DND-41 (cell line): ENCODE data around the gene GOLGA1.

ENCODE experiments used
- EZH2 ChIP-seq: IDR thresholded peaks from 3 replicates; pipeline ENCODE4 v1.6.1; 2012; ENCODE audit warnings: borderline replicate concordance, low read depth, mild to moderate bottlenecking, moderate library complexity, low read length, inconsistent platforms; ENCODE audit not compliant: severe bottlenecking
- TF ChIP-seq, protein P1 (sequence below): IDR thresholded peaks from 2 replicates; pipeline ENCODE4 v1.5.1; 2012; ENCODE audit warnings: borderline replicate concordance, low read length, moderate library complexity, mild to moderate bottlenecking; ENCODE audit not compliant: poor library complexity, severe bottlenecking; ENCODE audit errors: extremely low read depth

GRCh38 chr9:124875501-124875900 is 65.4 kb downstream of the GOLGA1 start:
- TF ChIP-seq, protein P1, sequence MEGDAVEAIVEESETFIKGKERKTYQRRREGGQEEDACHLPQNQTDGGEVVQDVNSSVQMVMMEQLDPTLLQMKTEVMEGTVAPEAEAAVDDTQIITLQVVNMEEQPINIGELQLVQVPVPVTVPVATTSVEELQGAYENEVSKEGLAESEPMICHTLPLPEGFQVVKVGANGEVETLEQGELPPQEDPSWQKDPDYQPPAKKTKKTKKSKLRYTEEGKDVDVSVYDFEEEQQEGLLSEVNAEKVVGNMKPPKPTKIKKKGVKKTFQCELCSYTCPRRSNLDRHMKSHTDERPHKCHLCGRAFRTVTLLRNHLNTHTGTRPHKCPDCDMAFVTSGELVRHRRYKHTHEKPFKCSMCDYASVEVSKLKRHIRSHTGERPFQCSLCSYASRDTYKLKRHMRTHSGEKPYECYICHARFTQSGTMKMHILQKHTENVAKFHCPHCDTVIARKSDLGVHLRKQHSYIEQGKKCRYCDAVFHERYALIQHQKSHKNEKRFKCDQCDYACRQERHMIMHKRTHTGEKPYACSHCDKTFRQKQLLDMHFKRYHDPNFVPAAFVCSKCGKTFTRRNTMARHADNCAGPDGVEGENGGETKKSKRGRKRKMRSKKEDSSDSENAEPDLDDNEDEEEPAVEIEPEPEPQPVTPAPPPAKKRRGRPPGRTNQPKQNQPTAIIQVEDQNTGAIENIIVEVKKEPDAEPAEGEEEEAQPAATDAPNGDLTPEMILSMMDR = no peak
- TF ChIP-seq EZH2 = no peak
